Progenitor cell of endocrine pancreas (in vitro differentiated cells): ENCODE results near the gene PLXNA2. TPM values are rescaled to one million over a fixed set of nuclear protein-coding genes. Genes with fewer than 3 reads are reported as not detected.

Source experiments
- DNase-seq: peaks from one replicate; pipeline ENCODE4 v3.0.0; 2021; ENCODE audit warnings: low spot score; ENCODE audit not compliant: unreplicated experiment
- H3K27ac Mint-ChIP-seq: 2 replicates; pipeline ENCODE4 v1.8.0; 2021; ENCODE audit warnings: mild to moderate bottlenecking, moderate library complexity, mixed read lengths
- H3K27me3 Mint-ChIP-seq: 2 replicates; pipeline ENCODE4 v1.8.0; 2021; ENCODE audit warnings: mixed read lengths
- H3K36me3 Mint-ChIP-seq: 2 replicates; pipeline ENCODE4 v1.8.0; 2022; ENCODE audit warnings: mixed read lengths; ENCODE audit not compliant: insufficient read depth
- H3K4me1 Mint-ChIP-seq: 2 replicates; pipeline ENCODE4 v1.8.0; 2021; ENCODE audit warnings: low read depth, mixed read lengths
- H3K4me3 Mint-ChIP-seq: 2 replicates; pipeline ENCODE4 v1.8.0; 2021; ENCODE audit warnings: low read depth, mild to moderate bottlenecking, moderate library complexity, mixed read lengths
- H3K9me3 Mint-ChIP-seq: 2 replicates; pipeline ENCODE4 v1.8.0; 2021; ENCODE audit warnings: low read depth, mixed read lengths
- total RNA-seq: library from RNA; stranded (reverse); gene quantifications from 2 replicates; pipeline ENCODE4 v1.2.1, GENCODE V29; 2021
- TF ChIP-seq, protein P1 (sequence below): fragments of 200-600 bp; sonication (generic); IDR thresholded peaks from one replicate; pipeline ENCODE4 v1.5.0; 2021; ENCODE audit warnings: antibody characterized with exemption, mild to moderate bottlenecking; ENCODE audit not compliant: unreplicated experiment

The PLXNA2 gene
- total RNA-seq, 1 donor from 2014 or later, result 34.9 TPM

DNA sequence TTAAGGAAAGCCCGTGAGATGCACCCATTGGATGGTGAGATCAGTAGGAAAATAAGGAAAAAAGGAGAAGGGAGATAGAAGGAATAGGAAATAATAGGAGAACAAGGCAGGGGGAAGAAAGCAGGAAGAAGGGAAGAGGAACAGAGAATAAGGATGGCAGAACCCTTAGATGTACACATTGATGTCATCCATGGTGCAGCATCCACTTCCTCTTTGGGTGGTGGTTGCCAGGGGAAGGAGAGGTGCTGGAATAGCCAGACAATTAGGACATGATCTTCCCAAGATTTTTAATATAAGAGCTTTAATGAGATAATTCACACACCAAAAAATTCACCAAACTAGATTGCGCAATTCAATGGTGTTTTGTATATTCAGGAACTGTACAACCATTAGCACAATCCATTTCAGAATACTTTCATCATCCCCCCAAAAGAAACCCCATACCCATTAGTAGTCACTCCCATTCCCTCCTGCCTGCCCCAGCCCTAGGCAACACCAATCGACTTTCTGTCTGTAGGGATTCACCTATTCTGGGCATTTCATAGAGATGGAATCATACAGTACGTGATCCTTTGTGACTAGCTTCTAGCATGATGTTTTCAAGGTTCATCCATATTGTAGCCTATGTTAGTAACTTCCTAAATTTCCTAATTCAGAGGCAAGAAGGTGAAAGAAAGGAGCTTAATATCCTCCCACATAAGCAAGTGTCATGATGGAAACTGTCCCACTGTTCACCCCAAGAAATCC, 121.4 kb downstream of the PLXNA2 start:
- no peak for DNase-seq
- TF ChIP-seq, protein P1, sequence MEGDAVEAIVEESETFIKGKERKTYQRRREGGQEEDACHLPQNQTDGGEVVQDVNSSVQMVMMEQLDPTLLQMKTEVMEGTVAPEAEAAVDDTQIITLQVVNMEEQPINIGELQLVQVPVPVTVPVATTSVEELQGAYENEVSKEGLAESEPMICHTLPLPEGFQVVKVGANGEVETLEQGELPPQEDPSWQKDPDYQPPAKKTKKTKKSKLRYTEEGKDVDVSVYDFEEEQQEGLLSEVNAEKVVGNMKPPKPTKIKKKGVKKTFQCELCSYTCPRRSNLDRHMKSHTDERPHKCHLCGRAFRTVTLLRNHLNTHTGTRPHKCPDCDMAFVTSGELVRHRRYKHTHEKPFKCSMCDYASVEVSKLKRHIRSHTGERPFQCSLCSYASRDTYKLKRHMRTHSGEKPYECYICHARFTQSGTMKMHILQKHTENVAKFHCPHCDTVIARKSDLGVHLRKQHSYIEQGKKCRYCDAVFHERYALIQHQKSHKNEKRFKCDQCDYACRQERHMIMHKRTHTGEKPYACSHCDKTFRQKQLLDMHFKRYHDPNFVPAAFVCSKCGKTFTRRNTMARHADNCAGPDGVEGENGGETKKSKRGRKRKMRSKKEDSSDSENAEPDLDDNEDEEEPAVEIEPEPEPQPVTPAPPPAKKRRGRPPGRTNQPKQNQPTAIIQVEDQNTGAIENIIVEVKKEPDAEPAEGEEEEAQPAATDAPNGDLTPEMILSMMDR, result no peak
- no peak overlapping the region for H3K4me3 Mint-ChIP-seq
- peaks cover 11% of the 10 kb centered on the region for H3K4me1 Mint-ChIP-seq
- H3K27ac Mint-ChIP-seq, result no peak overlapping the region
- no peaks in the 10 kb centered on the region for H3K9me3 Mint-ChIP-seq
- H3K27me3 Mint-ChIP-seq, result peaks cover under 1% of the 10 kb centered on the region
- H3K36me3 Mint-ChIP-seq, result no peaks in the 10 kb centered on the region

DNA sequence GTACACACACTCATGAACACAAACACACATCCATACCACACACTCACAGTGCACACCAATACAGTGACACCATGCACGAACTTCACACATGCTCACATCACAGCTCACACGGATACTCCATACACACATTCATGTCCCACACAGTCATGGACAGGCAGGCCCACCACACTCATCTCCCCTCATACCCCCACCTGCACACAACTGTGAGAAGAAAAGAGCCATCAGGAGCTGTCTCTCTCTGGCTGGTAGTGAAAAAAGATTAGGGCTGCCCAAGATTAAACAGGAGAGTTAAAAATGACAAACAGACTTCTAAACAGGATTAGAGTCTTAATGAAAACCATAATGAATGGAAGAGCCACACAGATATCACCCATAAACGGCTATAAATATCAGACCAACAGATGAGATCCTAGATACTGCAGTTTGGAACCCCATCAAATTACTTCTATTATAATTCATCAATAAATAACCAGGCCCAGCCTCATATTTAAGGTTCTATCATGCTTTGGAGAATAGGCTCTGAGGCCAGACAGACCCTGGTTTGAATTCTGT, 122.3 kb downstream of the PLXNA2 start:
- Mint-ChIP-seq H3K27ac (no peak overlapping the region), H3K4me3 (no peak overlapping the region), H3K9me3 (no peaks in the 10 kb centered on the region), H3K4me1 (peaks cover 11% of the 10 kb centered on the region), H3K36me3 (no peaks in the 10 kb centered on the region), H3K27me3 (no peaks in the 10 kb centered on the region)
- TF ChIP-seq, protein P1, result no peak
- no peak for DNase-seq

DNA sequence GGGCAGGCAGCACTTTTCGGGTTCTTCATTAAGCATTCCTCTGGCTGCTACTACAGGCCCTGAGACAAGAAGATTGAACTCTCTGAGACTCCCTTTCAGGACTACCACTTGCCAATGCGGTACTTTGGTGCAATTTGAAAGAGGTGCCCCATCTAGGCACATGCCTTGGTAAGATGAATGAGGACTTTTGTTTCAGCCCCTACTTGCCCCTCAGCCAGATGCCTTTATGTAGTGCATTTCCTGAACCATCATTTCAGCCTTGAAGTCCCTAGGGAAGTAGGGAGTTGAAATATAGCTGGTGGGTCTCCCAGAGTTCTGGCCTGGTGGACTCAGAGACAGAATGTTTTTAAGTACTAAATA, 123.8 kb downstream of the PLXNA2 start:
- peaks cover 3% of the 10 kb centered on the region for H3K27me3 Mint-ChIP-seq
- no peaks in the 10 kb centered on the region for H3K36me3 Mint-ChIP-seq
- no peak overlapping the region for H3K4me3 Mint-ChIP-seq
- H3K27ac Mint-ChIP-seq, result no peak overlapping the region
- TF ChIP-seq, protein P1, result no peak
- DNase-seq, result no peak
- peaks cover 11% of the 10 kb centered on the region for H3K4me1 Mint-ChIP-seq
- no peaks in the 10 kb centered on the region for H3K9me3 Mint-ChIP-seq

DNA sequence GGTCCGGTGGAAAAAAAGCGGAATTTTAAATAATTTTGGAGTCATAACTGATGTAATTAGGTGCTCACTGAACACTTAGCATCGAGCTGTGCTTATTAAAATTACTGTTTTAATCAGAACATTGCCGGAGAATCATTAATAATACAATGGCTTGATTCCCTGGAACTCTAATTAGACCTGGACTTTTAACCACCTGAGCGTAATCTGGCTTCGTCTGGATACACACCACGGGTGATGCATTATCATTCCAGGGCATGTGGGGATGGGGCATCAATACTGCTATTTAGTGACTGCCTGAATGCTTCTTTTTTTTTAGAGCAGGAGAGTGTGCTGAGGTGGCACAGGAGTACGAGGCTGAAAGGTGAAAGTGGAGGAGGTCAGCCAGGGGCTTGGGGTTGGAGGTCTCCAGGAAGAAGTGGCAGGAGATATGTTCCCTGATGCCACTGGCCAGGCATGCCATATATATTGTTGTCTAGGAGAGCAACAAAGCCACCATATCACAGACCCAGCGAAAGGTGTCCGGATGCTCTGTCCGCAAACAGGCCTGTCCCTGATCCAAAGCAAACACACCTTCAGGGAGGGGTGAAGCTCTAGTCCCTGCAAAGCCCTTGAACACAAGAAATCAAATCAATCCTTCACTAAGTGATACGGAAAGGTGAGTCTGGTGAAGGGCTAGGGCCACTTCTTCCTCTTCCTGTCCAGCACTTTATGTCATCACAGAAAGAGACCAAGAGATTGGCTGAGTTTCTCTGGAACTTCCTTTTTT, 125.2 kb downstream of the PLXNA2 start:
- Mint-ChIP-seq H3K4me3 (no peak overlapping the region), H3K36me3 (no peaks in the 10 kb centered on the region), H3K27ac (no peak overlapping the region), H3K4me1 (peaks cover 11% of the 10 kb centered on the region), H3K27me3 (peaks cover 3% of the 10 kb centered on the region), H3K9me3 (no peaks in the 10 kb centered on the region)
- DNase-seq, result no peak
- TF ChIP-seq, protein P1, result no peak

DNA sequence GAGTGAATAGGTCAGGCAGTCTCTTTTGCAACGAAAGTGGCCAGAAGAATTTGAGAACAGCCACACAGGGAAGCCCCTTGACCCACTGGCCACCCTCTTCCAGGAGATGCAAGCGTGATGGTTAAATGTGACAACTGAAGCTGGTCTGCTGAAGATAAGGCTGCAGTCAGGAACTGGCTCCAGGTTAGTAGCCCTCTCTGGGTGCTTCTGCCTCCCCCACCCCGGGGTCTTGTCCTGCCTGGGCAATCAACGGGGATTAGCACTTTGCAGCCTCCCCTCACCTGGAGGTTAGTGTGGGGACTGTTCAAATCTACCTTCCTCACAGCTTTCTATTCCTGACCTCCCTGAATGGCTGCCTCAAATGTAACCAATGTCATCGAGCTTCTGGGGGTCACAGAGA, 125.9 kb downstream of the PLXNA2 start:
- no peak for DNase-seq
- Mint-ChIP-seq H3K27me3 (peaks cover 3% of the 10 kb centered on the region), H3K4me1 (peaks cover 11% of the 10 kb centered on the region), H3K4me3 (no peak overlapping the region), H3K27ac (no peak overlapping the region), H3K9me3 (no peaks in the 10 kb centered on the region), H3K36me3 (no peaks in the 10 kb centered on the region)
- TF ChIP-seq, protein P1, result no peak
